T-helper 17 cell (primary cell): ENCODE data around the gene ANKRD33. TPM values are rescaled to one million over a fixed set of nuclear protein-coding genes. Genes with fewer than 3 reads are reported as not detected.

Experiments used
- ATAC-seq: fragments of 150-1000 bp; cut with Tn5 transposase; 2 replicates; pipeline ENCODE4 v1.10.0; 2021; ENCODE audit warnings: mild to moderate bottlenecking, moderate library complexity
- DNase-seq, 3 donors: peaks; one replicate each; pipeline versions ENCODE4 v3.0.0 to v3.0.0-alpha.2; 2020 to 2021
- H3K9me3 ChIP-seq: one replicate; pipeline ENCODE4 v1.7.0; 2013; ENCODE audit warnings: low read length, mild to moderate bottlenecking; ENCODE audit not compliant: control insufficient read depth, poor library complexity, severe bottlenecking
- H3K27ac Mint-ChIP-seq: one replicate; pipeline ENCODE4 v1.8.0; 2022; ENCODE audit warnings: mild to moderate bottlenecking, moderate library complexity, mixed read lengths
- H3K27me3 Mint-ChIP-seq: one replicate; pipeline ENCODE4 v1.8.0; 2022; ENCODE audit warnings: mixed read lengths
- H3K36me3 Mint-ChIP-seq: one replicate; pipeline ENCODE4 v1.8.0; 2022; ENCODE audit warnings: low read depth, mixed read lengths
- H3K4me1 Mint-ChIP-seq: one replicate; pipeline ENCODE4 v1.8.0; 2022; ENCODE audit warnings: mild to moderate bottlenecking, mixed read lengths
- H3K4me3 Mint-ChIP-seq: one replicate; pipeline ENCODE4 v1.8.0; 2022; ENCODE audit warnings: mild to moderate bottlenecking, moderate library complexity, mixed read lengths
- total RNA-seq, 4 donors: library from RNA in 2 of 4; stranded (reverse) in 2 of 4; gene quantifications; one replicate each; pipeline ENCODE4 v1.2.3 and lab custom pipeline; 2022 to 2026

The ANKRD33 gene
- total RNA-seq, 2 donors from 2014 or later: not detected

DNA sequence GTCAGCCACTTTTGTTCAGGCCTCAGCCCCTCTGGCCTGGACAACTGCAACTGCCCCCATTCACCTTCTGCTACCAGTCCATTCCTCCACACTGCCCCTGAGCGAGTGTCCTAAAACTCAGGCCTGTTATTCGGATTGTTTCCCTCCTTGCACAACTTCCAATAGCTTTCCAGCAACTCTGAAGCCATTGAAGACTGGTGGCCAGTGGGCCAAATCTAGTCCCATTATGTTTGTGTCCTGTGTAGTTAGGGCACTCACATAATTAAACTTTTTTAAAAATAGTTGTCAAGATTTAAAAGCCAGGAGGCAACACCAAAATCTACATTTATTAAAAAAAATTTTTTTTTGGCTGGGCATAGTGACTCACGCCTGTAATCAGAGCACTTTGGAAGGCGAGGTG is 21.6 kb upstream of the ANKRD33 start:
- Mint-ChIP-seq H3K36me3 (peaks cover 19% of the 10 kb centered on the region), H3K27me3 (peaks cover 83% of the 10 kb centered on the region), H3K4me3 (no peak overlapping the region), H3K4me1 (peaks cover 25% of the 10 kb centered on the region), H3K27ac (no peak overlapping the region)
- ATAC-seq (no peak), DNase-seq (no peak)
- H3K9me3 ChIP-seq: no peaks in the 10 kb centered on the region

DNA sequence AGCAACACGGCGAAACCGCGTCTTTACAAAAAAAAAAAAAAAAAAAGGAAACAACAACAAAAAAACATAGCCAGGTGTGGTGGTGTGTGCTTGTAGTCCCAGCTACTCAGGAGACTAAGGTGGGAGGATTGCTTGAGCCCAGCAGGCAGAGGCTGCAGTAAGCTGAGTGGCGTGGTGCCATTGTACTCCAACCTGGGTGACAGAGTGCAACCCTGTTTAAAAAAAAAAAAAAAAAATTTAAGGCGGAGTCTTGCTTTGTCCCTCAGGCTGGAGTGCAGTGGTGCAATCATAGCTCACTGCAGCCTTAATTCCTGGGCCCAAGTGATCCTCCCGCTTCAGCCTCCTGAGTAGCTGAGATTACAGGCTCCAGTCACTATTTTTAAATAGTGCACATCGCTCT is 21.1 kb upstream of the ANKRD33 start:
- Mint-ChIP-seq H3K36me3 (peaks cover 19% of the 10 kb centered on the region), H3K27ac (no peak overlapping the region), H3K27me3 (peaks cover 86% of the 10 kb centered on the region), H3K4me3 (no peak overlapping the region), H3K4me1 (peaks cover 25% of the 10 kb centered on the region)
- ATAC-seq: no peak
- DNase-seq: no peak
- H3K9me3 ChIP-seq: no peaks in the 10 kb centered on the region

DNA sequence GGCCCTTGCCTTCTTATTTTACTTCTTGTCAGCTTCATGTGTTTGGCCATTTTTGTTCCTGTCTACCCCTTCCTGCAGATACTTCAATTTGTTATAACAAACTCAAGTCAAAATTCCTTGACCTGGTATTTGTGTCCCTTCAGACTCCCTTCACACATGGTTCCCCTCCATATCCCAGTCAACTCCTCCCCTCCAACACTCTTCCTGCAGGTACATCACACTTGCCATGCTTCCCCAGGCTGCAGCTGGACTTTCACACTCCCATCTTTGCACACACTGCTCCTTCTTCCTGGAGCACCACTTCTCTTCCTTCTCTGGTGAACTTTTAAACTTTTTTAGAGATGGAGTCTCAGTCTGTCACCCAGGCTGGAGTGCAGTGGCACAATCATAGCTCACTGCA is 20.5 kb upstream of the ANKRD33 start:
- Mint-ChIP-seq H3K4me3 (peak overlapping the region; percentile 78), H3K27me3 (peaks cover 82% of the 10 kb centered on the region), H3K36me3 (peaks cover 19% of the 10 kb centered on the region), H3K4me1 (peaks cover 25% of the 10 kb centered on the region), H3K27ac (no peak overlapping the region)
- H3K9me3 ChIP-seq: no peaks in the 10 kb centered on the region
- DNase-seq (no peak), ATAC-seq (no peak)

DNA sequence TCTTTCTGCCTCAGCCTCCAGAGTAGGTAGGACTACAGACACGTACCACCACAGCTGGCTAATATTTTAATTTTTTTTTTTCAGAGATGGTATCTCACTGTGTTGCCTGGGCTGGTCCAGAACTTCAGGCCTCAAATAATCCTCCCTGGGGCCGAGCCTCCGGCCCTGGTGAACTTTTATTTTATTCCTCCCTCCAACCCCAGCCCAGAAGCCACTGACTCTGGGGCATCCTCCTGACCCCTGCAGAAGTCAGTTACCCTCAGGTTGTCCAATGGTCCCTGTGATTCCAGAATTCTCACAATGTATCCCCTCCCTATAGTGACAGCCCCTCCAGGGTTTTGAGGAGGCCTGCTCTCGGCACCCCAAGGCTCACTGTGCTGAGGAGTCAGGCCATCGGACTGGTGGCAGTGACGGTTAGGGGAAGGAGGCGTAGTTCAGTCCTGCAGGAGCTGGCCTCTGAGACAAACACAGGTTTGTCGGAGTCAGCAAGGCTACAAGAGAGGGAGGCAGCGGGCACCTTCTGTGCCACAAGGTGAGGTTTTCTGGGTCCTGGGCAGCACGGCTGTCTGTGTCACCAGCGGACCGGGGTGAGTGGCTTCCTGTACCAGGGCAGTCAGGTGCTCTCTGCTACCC is 20.0 kb upstream of the ANKRD33 start:
- H3K4me1 Mint-ChIP-seq: peaks cover 25% of the 10 kb centered on the region
- DNase-seq (no peak), ATAC-seq (no peak)
- no peak overlapping the region for H3K4me3 Mint-ChIP-seq
- no peak overlapping the region for H3K27ac Mint-ChIP-seq
- H3K36me3 Mint-ChIP-seq: peaks cover 19% of the 10 kb centered on the region
- H3K9me3 ChIP-seq: no peaks in the 10 kb centered on the region
- H3K27me3 Mint-ChIP-seq: peaks cover 81% of the 10 kb centered on the region

DNA sequence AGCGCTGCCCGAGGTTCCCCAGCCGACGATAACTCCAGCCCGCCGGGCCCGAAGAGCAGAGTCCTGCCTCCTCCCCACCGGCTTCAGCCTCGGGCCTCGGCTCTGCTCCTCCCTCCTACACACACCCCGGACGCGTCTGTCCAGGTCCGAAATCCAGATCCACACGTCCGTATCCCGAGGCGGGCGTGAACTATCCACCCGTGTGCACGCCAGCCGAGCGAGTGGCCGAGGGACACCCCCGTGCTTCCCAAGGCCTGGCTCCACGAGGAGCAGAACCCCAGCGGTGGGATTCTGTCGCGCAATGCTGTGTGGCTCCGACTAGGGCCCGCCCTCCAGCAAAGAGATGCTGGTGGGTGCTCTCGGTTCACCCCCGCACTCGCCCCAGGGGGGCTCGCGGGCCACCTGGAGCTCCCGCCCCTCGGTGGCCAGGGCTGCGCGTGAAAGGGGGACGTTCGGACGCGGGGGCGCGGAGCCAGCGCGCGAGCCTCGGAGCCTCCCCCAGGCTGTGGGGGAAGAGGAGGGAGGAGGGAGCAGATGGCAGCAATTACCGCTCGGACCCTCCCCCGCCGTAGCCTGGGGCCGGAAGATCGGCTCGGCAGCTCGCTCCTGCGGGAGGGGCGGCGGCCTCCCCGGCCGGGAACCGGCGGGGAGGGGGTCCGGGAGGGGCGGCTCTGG is 18.9 kb upstream of the ANKRD33 start:
- Mint-ChIP-seq H3K4me3 (peak overlapping the region; percentile 41), H3K27me3 (peaks cover 74% of the 10 kb centered on the region), H3K36me3 (peaks cover 19% of the 10 kb centered on the region), H3K27ac (no peak overlapping the region), H3K4me1 (peaks cover 19% of the 10 kb centered on the region)
- no peak for ATAC-seq
- DNase-seq: no peak
- H3K9me3 ChIP-seq: no peaks in the 10 kb centered on the region

DNA sequence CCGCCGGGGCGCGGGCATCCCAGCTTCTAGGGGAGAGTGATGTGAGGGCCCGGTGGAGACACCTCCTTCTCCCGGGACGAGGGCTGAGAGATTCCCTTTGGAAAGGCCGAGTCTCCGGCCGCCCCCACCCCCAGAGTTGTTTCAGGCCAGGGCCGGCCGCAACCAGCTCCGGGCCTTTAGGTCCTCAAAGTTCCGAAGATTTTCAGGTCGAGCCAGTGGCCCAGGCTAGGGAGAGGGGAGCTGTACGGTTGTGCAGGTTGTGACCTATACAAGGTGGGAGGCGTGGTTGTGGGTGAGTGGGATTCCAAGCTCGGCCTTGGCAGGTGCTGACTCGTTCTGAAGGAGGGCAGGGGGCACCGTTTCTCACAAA is 18.4 kb upstream of the ANKRD33 start:
- DNase-seq: no peak
- Mint-ChIP-seq H3K4me3 (no peak overlapping the region), H3K27me3 (peaks cover 77% of the 10 kb centered on the region), H3K4me1 (peaks cover 19% of the 10 kb centered on the region), H3K36me3 (peaks cover 21% of the 10 kb centered on the region), H3K27ac (no peak overlapping the region)
- H3K9me3 ChIP-seq: no peaks in the 10 kb centered on the region
- ATAC-seq: no peak

DNA sequence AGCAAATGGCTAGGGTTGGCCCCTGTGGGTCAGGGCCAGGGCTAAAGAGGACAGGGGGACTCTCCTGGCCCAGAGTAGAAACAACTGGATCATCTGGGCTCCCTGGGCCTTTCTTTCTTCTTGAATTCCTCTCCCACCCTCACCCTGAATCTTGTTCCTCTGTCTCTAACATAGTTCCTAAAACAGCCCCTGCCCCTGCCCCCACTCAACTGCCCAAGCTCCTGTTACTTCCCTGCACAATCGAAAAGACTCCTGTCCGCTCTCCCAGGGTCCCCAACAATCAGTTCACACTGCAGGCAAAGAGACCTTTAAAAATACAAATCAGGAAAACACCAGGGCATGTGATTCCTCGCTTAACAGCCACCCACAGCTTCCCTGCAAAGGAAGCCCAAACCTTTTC is 18.0 kb upstream of the ANKRD33 start:
- no peak overlapping the region for H3K27ac Mint-ChIP-seq
- H3K27me3 Mint-ChIP-seq: peaks cover 72% of the 10 kb centered on the region
- no peak for ATAC-seq
- no peaks in the 10 kb centered on the region for H3K9me3 ChIP-seq
- H3K4me3 Mint-ChIP-seq: peak overlapping the region; percentile 62
- peaks cover 21% of the 10 kb centered on the region for H3K36me3 Mint-ChIP-seq
- H3K4me1 Mint-ChIP-seq: peaks cover 19% of the 10 kb centered on the region
- no peak for DNase-seq

DNA sequence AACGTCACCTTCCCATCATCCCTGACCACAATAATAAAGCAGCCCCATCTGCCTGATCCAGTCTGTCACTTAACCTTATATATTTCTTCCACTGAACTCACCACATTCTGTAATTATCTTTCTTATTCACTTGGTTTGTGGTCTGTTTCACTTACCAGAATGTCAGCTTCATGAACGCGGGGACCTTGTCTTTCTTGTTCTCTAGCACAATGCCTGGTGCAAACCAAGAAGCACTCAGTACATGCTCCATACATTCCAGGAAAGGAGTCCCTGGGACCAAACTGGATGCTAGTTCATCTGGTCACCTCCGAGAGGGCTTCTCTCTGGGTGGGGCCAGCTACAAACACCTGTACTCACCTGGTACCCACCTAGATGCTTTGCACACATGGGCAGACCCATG is 17.4 kb upstream of the ANKRD33 start:
- Mint-ChIP-seq H3K4me1 (peaks cover 19% of the 10 kb centered on the region), H3K36me3 (peaks cover 21% of the 10 kb centered on the region), H3K27ac (no peak overlapping the region), H3K27me3 (peaks cover 67% of the 10 kb centered on the region), H3K4me3 (no peak overlapping the region)
- H3K9me3 ChIP-seq: no peaks in the 10 kb centered on the region
- DNase-seq (no peak), ATAC-seq (no peak)

DNA sequence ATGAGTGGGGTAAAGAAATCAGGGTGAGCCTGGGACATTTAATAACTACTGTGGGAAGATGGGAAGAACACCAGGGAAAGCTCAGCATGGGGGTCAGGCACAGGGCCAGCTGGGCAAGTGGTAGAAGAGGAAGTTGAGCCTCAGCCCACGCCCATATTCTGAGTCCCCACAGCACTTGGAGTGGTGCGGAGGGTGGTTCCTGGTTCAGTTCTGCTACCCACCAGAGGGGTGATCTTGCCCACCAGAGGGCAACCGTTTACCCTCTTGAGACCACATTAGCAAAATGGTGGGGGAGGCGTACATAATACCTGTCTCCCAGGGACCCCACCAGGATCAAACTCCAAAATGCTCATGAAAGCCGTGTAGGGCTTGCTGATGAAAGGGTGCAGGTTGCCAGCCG is 16.8 kb upstream of the ANKRD33 start:
- Mint-ChIP-seq H3K27ac (no peak overlapping the region), H3K4me3 (no peak overlapping the region), H3K4me1 (peaks cover 19% of the 10 kb centered on the region), H3K27me3 (peaks cover 61% of the 10 kb centered on the region), H3K36me3 (peaks cover 21% of the 10 kb centered on the region)
- ATAC-seq: no peak
- no peak for DNase-seq
- H3K9me3 ChIP-seq: no peaks in the 10 kb centered on the region

DNA sequence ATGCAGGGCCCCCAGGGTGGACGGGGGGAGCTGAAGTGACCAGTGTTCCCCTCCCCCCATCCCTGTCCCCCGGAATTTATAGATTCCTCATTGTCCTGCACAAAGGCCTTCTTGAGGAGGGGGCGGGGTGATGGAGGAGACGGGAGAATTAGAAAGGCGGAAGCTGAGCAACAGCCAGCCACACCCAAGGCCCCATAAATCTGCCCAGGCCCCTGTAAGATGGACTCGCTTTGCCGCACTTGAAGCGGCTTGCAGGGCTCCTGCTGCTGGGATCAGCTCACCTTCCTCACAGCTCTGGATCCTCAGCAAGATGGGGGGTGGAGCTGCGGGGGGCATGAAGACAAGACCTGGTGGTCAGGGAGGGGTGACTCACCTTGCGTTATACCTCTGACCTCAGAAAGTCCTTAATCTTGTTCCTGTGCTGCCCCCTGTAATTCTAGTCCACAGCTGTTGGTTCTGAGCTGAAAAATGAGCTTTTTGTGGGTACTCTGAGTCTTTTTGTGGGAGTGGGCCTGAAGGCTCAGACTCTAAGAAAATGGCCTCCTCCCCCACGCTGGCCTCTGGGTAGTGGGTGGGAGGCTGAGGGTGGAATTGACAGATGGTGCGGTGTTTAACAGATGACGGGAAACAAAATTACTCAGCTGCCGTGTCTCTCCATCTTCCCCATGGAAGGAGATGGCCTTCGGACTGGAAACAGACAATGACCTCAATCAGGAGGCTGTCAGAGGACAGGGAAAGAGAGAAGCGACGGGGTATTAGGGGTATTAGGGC is 15.8 kb upstream of the ANKRD33 start:
- Mint-ChIP-seq H3K27me3 (peaks cover 54% of the 10 kb centered on the region), H3K4me1 (peaks cover 19% of the 10 kb centered on the region), H3K4me3 (no peak overlapping the region), H3K36me3 (peaks cover 21% of the 10 kb centered on the region), H3K27ac (no peak overlapping the region)
- ATAC-seq (no peak), DNase-seq (no peak)
- H3K9me3 ChIP-seq: no peaks in the 10 kb centered on the region

DNA sequence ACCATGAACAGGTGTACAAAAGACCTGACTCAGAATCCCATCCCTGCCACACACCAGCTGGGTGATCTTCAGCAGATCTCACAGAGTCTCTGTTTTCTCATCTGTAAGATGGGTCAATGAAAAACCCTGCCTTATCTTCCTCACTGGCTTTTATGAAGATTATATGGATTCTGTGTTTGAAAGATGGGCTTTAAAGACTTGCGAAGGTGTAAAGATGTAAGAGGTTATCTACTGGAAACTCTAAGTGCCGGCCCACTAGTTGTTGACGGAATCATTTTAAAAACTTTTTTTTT is 15.3 kb upstream of the ANKRD33 start:
- H3K4me1 Mint-ChIP-seq: peaks cover 15% of the 10 kb centered on the region
- peaks cover 49% of the 10 kb centered on the region for H3K27me3 Mint-ChIP-seq
- no peaks in the 10 kb centered on the region for H3K9me3 ChIP-seq
- no peak for DNase-seq
- H3K4me3 Mint-ChIP-seq: no peak overlapping the region
- no peak for ATAC-seq
- H3K36me3 Mint-ChIP-seq: peaks cover 17% of the 10 kb centered on the region
- no peak overlapping the region for H3K27ac Mint-ChIP-seq

DNA sequence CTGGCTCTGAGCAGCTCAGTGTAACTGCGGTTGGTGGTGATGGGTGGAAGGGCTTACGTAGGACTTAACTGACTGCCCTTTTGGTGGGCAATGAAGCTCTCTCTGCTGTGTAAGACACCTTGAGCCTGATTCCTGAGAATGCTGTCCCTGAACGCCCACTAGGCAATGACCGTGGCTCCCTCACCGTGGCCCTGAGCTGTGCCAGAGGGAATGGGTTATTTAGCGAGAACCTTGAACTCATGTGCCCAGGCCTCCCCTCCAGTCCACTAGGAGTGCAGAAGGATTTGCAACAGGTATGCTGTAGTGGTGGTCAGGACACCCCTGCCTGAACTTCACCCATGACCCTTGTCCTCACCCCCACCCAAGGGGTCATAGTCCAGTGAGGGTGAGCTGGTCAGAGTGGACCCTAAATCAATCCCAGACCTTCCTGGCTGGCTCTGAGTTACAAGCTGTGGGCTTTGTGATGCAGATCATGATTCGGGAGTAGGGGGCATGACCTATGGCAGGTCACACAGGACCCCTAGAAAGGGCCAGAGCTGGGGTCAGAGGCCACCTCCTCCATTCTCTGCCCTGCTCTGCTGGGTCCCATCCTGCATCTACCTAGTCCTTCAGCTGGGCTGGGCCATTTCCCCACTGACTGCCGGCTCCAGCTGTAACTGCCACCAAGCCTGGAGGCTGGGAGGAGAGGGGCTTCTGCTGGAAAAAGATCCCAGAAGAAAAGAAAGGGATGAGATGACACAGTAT is 14.5 kb upstream of the ANKRD33 start:
- no peaks in the 10 kb centered on the region for H3K9me3 ChIP-seq
- Mint-ChIP-seq H3K27me3 (peaks cover 41% of the 10 kb centered on the region), H3K4me3 (no peak overlapping the region), H3K27ac (no peak overlapping the region), H3K4me1 (peaks cover 15% of the 10 kb centered on the region), H3K36me3 (peaks cover 13% of the 10 kb centered on the region)
- ATAC-seq: no peak
- DNase-seq: no peak

DNA sequence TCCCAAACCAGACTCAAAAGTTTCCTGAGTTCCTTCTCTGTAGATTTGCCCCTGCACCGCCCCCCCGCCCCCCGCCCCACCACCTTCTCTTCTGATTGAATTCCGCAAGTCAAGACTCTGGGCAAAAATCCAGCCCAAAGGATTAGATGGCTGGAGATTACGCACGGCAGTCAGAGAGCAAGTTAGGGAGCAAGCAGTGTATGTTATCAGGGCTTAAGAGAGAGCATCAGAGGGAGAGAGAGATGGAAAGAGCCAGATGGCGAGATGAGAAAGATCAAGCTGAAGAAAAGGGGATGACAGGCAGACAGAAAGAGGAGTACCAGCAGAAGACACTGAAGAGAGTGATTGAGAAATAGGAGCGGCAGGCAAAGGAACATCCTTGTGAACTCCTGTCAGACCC is 13.9 kb upstream of the ANKRD33 start:
- H3K36me3 Mint-ChIP-seq: peaks cover 9% of the 10 kb centered on the region
- H3K4me1 Mint-ChIP-seq: peaks cover 9% of the 10 kb centered on the region
- H3K9me3 ChIP-seq: no peaks in the 10 kb centered on the region
- ATAC-seq (no peak), DNase-seq (no peak)
- H3K27ac Mint-ChIP-seq: no peak overlapping the region
- H3K27me3 Mint-ChIP-seq: peaks cover 39% of the 10 kb centered on the region
- no peak overlapping the region for H3K4me3 Mint-ChIP-seq
